HG02798 (cell line): ENCODE measurements around the gene NT5DC3.
"Not testable (repeated sequence)": the region's sequence is repeated elsewhere in the genome, so short reads cannot be mapped to it uniquely, and the experiment has no call there.

Experiments
- ATAC-seq: cut with Tn5 transposase; IDR thresholded peaks from one replicate; pipeline ENCODE4 v1.9.1; 2021; ENCODE audit warnings: mild to moderate bottlenecking; ENCODE audit not compliant: unreplicated experiment, poor library complexity

Gene NT5DC3

GRCh38 chr12:103812789-103813188 lies 28.2 kb downstream of the NT5DC3 start:
- ATAC-seq, result no peak

DNA sequence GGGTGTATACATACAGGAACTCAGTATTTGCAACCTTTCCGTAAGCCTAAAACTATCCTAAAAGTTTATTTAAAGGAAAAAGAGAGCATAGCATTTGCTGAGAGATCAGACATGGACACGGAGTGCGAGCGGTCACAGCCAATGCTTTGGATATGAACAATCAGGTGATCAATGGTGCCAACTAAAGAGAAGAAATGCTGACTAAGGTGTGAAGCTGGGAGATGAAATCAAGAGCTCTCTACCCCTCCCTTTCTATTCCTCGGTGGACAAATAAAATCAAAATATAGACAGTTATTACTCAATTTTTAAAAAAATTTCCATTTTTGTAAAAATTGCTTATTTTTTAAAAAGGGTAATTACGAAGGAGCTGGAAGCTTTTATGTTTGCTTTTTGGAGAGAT lies 29.2 kb downstream of the NT5DC3 start:
- ATAC-seq, result no peak

- ATAC-seq, result no peak
Measured at GRCh38 chr12:103810111-103810510, 30.9 kb downstream of the NT5DC3 start.

GRCh38 chr12:103809639-103810038 lies 31.4 kb downstream of the NT5DC3 start:
- ATAC-seq, result not testable (repeated sequence)

GRCh38 chr12:103809154-103809553 lies 31.9 kb downstream of the NT5DC3 start:
- ATAC-seq, result no peak

DNA sequence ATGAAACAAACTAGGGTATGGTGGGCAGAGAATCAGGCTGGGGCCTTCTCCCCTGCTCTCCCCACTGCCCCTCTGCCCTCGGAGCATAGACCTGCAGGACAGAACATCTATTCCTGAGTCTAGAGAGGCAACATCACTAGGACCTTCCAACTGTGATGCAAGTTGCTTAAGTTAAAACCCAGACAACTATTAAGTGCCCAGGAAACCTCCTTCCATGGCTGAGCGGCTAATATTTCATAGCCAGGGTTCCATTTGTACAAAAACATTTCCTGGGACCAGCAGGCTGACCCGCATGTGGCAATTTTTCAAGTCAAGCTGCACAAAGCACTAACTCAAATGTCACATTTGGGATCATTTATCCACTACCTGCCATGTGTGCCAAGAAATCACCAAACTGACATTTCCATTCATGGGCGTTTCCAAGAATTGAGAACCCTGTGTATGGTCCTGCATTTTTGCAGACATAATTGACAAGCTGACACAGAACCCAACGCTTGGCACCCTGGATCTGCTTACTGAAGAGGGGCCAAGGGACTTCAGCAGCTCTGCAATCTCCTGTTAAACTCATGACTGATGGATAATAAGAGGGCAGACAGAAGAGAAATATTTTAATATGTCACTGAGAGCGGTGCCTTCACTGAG lies 32.7 kb downstream of the NT5DC3 start:
- no peak for ATAC-seq

DNA sequence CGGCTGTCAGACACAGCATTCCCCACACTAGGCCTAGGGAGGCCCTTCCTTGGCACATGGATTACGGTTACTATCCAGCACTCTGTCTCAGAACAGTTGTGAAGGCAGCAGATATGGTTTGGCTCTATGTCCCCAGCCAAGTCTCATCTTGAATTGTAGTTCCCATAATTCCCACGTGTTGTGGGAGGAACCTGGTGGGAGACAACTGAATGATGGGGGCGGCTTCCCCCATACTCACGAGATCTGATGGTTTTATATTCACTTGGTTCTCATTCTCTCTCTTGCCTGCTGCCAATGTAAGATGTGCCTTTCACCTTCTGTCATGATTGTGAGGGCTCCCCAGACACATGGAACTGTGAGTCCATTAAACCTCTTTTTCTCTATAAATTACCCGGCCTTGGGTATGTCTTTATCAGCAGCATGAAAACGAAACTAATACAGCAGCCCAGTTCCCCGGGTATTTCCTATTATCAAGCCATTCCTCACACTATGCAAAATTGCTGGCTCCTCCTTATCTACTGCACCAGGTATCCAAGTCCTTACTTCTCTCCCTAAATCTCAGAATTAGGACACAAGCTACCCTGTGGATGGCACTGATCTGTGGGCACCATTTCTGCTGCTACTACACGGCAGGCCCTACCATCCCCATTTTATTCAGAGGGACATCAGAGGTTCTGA lies 33.3 kb downstream of the NT5DC3 start:
- no peak for ATAC-seq

GRCh38 chr12:103806803-103807202 lies 34.2 kb downstream of the NT5DC3 start:
- no peak for ATAC-seq

GRCh38 chr12:103805655-103806360 lies 35.2 kb downstream of the NT5DC3 start:
- no peak for ATAC-seq

GRCh38 chr12:103803847-103804246 lies 37.2 kb downstream of the NT5DC3 start:
- no peak for ATAC-seq

DNA sequence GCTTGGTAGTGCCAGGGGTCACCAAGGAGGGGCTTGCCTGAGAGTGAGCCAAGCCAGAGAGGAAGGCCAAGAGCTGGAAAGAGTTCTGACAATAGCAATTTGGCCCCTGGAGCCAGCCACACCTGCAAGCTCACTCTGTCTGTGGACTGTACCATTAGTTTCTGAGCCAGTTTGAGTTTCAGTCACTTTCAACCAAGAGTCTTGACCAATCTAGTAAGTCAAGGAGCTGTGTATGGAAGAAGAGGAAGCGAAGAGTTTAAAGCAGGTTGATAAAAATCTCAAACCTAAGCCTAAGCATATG lies 38.5 kb downstream of the NT5DC3 start:
- ATAC-seq, result no peak

GRCh38 chr12:103801709-103802585 lies 39.1 kb downstream of the NT5DC3 start:
- no peak for ATAC-seq

DNA sequence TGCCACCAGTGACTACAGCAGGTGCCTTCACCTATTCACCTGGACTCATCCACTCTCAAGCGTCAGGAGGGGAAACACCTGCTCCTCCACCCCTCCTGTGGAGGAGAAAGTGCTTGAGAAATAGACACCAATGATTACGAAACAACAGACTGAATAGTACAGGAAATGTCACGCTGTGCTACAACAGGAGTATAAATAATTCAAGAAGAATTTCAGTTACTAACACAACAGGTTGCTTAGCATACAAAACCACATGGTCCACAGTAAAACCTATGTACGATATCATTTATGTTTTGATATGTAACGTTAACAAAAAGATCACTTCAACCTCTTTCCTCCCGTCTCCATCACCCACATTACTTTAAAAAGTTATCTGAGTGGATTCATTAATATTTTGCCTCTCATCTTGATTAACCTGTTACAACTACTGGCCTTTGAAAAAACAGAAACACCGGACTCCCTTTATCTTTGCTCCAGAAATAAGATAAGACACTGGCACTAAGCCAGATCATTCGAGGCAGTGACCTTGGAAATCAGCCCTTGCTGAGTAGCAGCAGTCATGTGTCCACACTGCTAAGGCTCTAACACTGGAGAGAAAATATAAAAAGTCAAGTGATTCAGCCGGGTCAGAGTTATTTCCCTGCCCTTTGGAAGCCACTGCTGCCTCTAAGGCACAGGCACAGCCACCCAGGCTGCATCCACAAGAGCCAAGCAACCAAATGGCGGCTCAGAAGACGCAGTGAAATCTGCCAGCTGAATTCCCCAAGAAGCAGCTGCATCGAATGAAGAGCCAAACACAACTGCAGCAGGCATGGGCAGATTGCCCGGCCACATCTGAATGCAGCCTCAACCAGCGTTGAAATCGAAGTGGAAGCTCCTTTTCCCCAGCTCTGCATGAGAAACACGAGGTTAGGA lies 40.9 kb downstream of the NT5DC3 start:
- ATAC-seq, result no peak

GRCh38 chr12:103799504-103799856 lies 41.6 kb downstream of the NT5DC3 start:
- ATAC-seq, result no peak

DNA sequence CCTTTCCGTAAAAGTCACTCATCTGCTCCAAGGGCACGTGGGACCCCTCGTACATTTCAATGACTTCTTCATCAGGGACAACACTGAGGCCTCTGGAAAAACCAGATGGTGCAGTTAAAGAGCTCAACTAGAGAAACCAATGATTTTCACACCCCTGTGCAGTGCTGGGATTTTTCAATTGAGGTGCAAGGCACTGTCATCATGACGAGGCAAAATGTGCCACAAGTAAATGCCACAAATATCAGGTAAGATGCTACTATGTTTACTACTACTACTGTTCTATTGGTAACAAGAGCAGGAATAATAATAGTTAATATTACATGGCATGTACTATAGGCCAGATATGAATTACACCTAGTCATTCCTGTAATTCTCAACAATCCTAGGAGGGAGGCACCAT lies 42.4 kb downstream of the NT5DC3 start:
- ATAC-seq, result no peak

DNA sequence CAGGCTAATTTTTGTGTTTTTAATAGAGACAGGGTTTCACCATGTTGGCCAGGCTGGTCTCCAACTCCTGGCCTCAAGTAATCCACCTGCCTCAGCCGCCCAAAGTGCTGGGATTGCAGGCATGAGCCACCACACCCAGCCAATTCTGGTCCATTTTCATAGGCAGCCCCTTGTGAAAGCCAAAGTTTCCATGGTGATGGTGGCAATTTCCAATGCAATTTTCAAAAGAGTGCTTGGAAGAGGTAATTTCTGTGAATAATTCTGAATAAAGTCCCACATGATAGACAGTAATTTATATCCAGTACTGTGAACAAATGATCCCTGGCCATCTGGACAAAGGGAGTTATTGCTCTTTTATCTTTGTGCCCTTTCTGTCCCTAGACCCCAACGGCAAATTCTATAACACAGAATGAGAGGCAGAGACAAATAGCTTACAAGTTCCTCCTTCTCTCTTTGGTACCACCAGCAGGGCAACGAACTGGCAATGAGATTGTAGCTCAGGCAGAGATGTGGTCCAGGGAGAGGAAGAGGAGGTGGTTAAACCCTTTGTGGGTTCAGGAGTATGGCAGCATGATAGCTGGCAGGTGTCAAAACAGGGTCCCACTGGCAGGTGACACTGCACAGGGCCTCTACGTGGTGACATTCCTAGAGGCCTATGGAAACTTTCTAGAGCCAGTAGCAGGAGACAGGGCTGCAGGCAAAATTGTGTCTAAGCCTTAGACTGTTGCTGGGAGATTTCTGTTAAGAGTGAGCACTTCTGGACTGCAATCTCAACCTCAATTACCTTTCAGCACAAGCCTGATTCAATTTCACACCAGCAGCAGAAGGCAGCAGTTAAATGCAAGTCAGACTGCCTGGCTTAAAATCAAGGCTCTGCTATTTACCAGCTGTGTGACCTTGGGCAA lies 46.5 kb downstream of the NT5DC3 start:
- ATAC-seq, result no peak

DNA sequence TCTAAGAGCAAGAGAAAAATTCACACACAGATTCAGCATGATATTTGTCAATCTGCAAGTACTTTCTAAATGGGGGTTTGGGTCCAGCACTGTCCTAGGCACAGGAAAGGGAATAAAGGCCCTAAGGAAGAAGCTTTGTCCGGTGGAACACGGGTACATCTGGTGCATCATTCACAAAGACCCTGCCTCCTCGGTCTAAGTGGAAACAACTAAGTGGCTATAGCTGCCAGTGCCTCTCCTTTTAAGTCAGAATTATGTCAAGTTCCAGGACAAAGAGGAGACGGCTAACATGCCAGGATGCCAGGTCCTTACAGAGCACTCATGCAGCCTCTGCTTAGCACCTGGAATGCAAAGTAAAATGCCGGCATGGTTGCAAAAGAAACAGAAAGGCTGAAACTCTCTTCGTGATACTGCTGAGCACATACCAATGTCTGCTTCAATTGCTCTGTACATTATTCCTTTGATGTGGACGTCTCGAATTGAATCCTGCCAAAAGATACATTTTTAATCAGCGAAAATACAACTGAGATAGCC lies 47.5 kb downstream of the NT5DC3 start:
- no peak for ATAC-seq

DNA sequence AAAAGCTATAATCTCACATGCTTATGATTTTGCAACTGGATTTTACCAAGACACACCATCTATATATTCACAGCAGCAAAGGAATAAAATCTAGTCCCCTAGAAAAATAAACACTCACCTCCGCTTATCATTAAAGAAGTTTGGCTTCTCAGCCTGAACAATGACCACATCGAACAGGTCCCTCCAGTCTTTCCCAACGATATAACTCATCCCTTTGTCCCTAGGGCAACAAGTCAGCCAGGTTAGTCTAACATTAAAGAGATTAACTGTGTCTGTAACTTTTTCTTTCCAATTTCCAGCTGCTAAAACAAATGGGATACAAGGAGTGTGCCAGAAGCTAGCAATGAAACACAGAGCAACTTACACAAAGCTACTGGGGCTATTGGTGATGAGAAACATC lies 48.0 kb downstream of the NT5DC3 start:
- no peak for ATAC-seq
